IMR-90 (cell line): Measurements from ENCODE around the gene ZBTB48. TPM values are rescaled to one million over a fixed set of nuclear protein-coding genes. Genes with fewer than 3 reads are reported as not detected.

ENCODE experiments used
- ATAC-seq: fragments of 200-7000 bp; cut with Tn5 transposase; 2 replicates; pipeline ENCODE4 v1.9.1; 2020; ENCODE audit warnings: low read depth, mild to moderate bottlenecking, moderate library complexity
- BruUV-seq: library from RNA; stranded (reverse); fragments of 400-500 nt; replicated peaks from 2 replicates; lab custom pipeline; 2021; lab: Mats Ljungman, UMichigan
- CTCF ChIA-PET: fragments of 300-600 bp; formaldehyde crosslinking; extraction: SDS; loops from one replicate; lab custom pipeline; 2021; ENCODE audit warnings: antibody characterized with exemption; lab: Yijun Ruan, JAX
- POLR2A ChIA-PET: fragments of 300-600 bp; sonication (Branson Sonifier 250); formaldehyde crosslinking; loops from one replicate; lab custom pipeline; 2022; ENCODE audit warnings: antibody characterized with exemption; ENCODE audit not compliant: unreplicated experiment; lab: Charles Lee
- DNase-seq: peaks from one replicate; pipeline ENCODE4 v3.0.0; 2013
- H2AFZ ChIP-seq: replicated peaks from 2 replicates; pipeline ENCODE3; 2013; ENCODE audit warnings: low read length, mild to moderate bottlenecking; ENCODE audit not compliant: poor library complexity
- H2AK5ac ChIP-seq: 2 replicates; pipeline ENCODE4 v1.6.1; 2013; ENCODE audit warnings: low read depth, low read length, inconsistent platforms
- H2AK9ac ChIP-seq: replicated peaks from 2 replicates; pipeline ENCODE3; 2013; ENCODE audit warnings: mild to moderate bottlenecking, low read depth, low read length, moderate library complexity; ENCODE audit not compliant: poor library complexity
- H2BK120ac ChIP-seq: 2 replicates; pipeline ENCODE4 v1.6.1; 2013; ENCODE audit warnings: low read depth, low read length, inconsistent platforms
- H2BK15ac ChIP-seq: 3 replicates; pipeline ENCODE4 v1.6.1; 2013; ENCODE audit warnings: low read depth, low read length, inconsistent platforms
- H2BK20ac ChIP-seq: 2 replicates; pipeline ENCODE4 v1.6.1; 2013; ENCODE audit warnings: low read depth, mild to moderate bottlenecking, inconsistent platforms, low read length, moderate library complexity
- H2BK5ac ChIP-seq: 2 replicates; pipeline ENCODE4 v1.6.1; 2013; ENCODE audit warnings: mild to moderate bottlenecking, low read depth, low read length, inconsistent platforms; ENCODE audit not compliant: poor library complexity, severe bottlenecking
- H3K14ac ChIP-seq: replicated peaks from 2 replicates; pipeline ENCODE4 v1.6.1; 2013; ENCODE audit warnings: low read depth, low read length, inconsistent platforms
- H3K18ac ChIP-seq: 2 replicates; pipeline ENCODE4 v1.6.1; 2013; ENCODE audit warnings: low read depth, low read length, control low read depth
- H3K23ac ChIP-seq: 2 replicates; pipeline ENCODE4 v1.6.1; 2013; ENCODE audit warnings: low read depth, low read length, inconsistent platforms
- H3K27ac ChIP-seq: 2 replicates; pipeline ENCODE4 v1.5.1; 2013; ENCODE audit warnings: mild to moderate bottlenecking, control low read depth, low read length; ENCODE audit not compliant: insufficient read depth
- H3K27me3 ChIP-seq: 2 replicates; pipeline ENCODE4 v1.6.1; 2013; ENCODE audit warnings: low read length; ENCODE audit not compliant: control insufficient read depth, insufficient read depth
- H3K36me3 ChIP-seq: 2 replicates; pipeline ENCODE4 v1.6.1; 2013; ENCODE audit warnings: low read length, mixed read lengths; ENCODE audit not compliant: control insufficient read depth, insufficient read depth
- H3K4ac ChIP-seq: 2 replicates; pipeline ENCODE4 v1.6.1; 2013; ENCODE audit warnings: low read depth, low read length, inconsistent platforms
- H3K4me1 ChIP-seq: 2 replicates; pipeline ENCODE4 v1.6.1; 2013; ENCODE audit warnings: low read length, mixed read lengths; ENCODE audit not compliant: control insufficient read depth, insufficient read depth
- H3K4me2 ChIP-seq: 2 replicates; pipeline ENCODE4 v1.6.1; 2013; ENCODE audit warnings: low read depth, mild to moderate bottlenecking, control low read depth, low read length, moderate library complexity
- H3K4me3 ChIP-seq: 2 replicates; pipeline ENCODE4 v1.5.1; 2013; ENCODE audit warnings: low read depth, mild to moderate bottlenecking, control low read depth, low read length, moderate library complexity; ENCODE audit not compliant: insufficient read depth
- H3K56ac ChIP-seq: 2 replicates; pipeline ENCODE4 v1.6.1; 2013; ENCODE audit warnings: low read length, inconsistent platforms; ENCODE audit not compliant: insufficient read depth; ENCODE audit errors: extremely low read depth
- H3K79me1 ChIP-seq, 2 experiments: 2 replicates each; pipeline ENCODE4 v1.6.1; 2013; ENCODE audit warnings: low read length in 2 of 2, inconsistent platforms in 1 of 2, low read depth in 1 of 2
- H3K9ac ChIP-seq: 2 replicates; pipeline ENCODE4 v1.6.1; 2013; ENCODE audit warnings: low read depth, low read length, control low read depth
- H3K9me1 ChIP-seq: 2 replicates; pipeline ENCODE4 v1.6.1; 2013; ENCODE audit warnings: low read length, inconsistent platforms; ENCODE audit not compliant: insufficient read depth
- H3K9me3 ChIP-seq: 2 replicates; pipeline ENCODE4 v1.6.1; 2013; ENCODE audit warnings: low read length; ENCODE audit not compliant: control insufficient read depth, insufficient read depth
- H4K20me1 ChIP-seq: 2 replicates; pipeline ENCODE4 v1.6.1; 2013; ENCODE audit warnings: low read length, inconsistent platforms; ENCODE audit not compliant: insufficient read depth
- H4K5ac ChIP-seq: 2 replicates; pipeline ENCODE4 v1.6.1; 2013; ENCODE audit warnings: mild to moderate bottlenecking, low read depth, low read length, control low read depth
- H4K8ac ChIP-seq, 2 experiments: 2 replicates each; pipeline ENCODE4 v1.6.1; 2013; ENCODE audit warnings: low read depth in 2 of 2, low read length in 2 of 2, control low read depth in 1 of 2, inconsistent platforms in 1 of 2
- H4K91ac ChIP-seq: 2 replicates; pipeline ENCODE4 v1.6.1; 2013; ENCODE audit warnings: low read depth, low read length, inconsistent platforms; ENCODE audit not compliant: insufficient read depth
- FOS ChIP-seq: fragments of 150-350 bp; IDR thresholded peaks from 2 replicates; pipeline ENCODE4 v1.6.1; 2016; ENCODE audit warnings: low read depth, low read length
- MAZ ChIP-seq: IDR thresholded peaks from 2 replicates; pipeline ENCODE4 v1.6.1; 2012; ENCODE audit warnings: low read depth, mild to moderate bottlenecking, low read length, improper control_type of control experiment, moderate library complexity, borderline replicate concordance
- POLR2A ChIP-seq: IDR thresholded peaks from 2 replicates; pipeline ENCODE4 v1.6.1; 2012; ENCODE audit warnings: mild to moderate bottlenecking, low read depth, low read length
- RCOR1 ChIP-seq: IDR thresholded peaks from 2 replicates; pipeline ENCODE4 v1.6.1; 2012; ENCODE audit warnings: mild to moderate bottlenecking, low read length, improper control_type of control experiment; ENCODE audit not compliant: insufficient replicate concordance
- WGBS, 2 experiments: methylation state at CpG; one replicate each; pipeline versions ENCODE4 v1.1.5 to v1.1.7; 2013; ENCODE audit warnings: missing lambda C conversion rate in 2 of 2; ENCODE audit not compliant: insufficient read length in 1 of 2; ENCODE audit errors: extremely low coverage in 2 of 2; 5-methylcytosine and 5-hydroxymethylcytosine counted together
- dilution Hi-C: fragments of 300-500 bp; cut with HindIII; formaldehyde crosslinking; loops from one replicate; pipeline ENCODE4 v1.14.3; 2018; ENCODE audit warnings: low sequenced_read_pairs; ENCODE audit not compliant: unreplicated experiment
- in situ Hi-C: fragments of 300-500 bp; cut with MboI; formaldehyde crosslinking; loops from 3 replicates; pipeline ENCODE4 v1.14.3; 2019; ENCODE audit warnings: low sequenced_read_pairs, inconsistent platforms, mixed read lengths
- intact Hi-C: fragments of 100-400 bp; cut with micrococcal nuclease; formaldehyde crosslinking; loops from 2 replicates; pipeline ENCODE4 v1.10.0; 2022
- polyA plus RNA-seq, 3 experiments: library from polyadenylated mRNA; depleted of rRNA; stranded (reverse); fragments of >200 nt; gene quantifications; 2 replicates each; pipeline ENCODE4 v1.2.3, GENCODE V29; 2012; ENCODE audit warnings: low replicate concordance in 1 of 3
- total RNA-seq: library from RNA; depleted of rRNA; stranded (reverse); fragments of >200 nt; gene quantifications from 2 replicates; pipeline ENCODE4 v1.2.3, GENCODE V29; 2012

The ZBTB48 gene
- total and polyA plus RNA-seq, 2 of the 4 experiments (the other 2 are of a cell fraction), result 9.3 to 17.5 TPM

GRCh38 chr1:6602669-6603237 is 23.0 kb downstream of the ZBTB48 start, which contains the start of gene KLHL21:
Gene KLHL21, minus strand, starts transcription at chr1:6602869. Its CDS starts 52 bp downstream, at chr1:6602817.
- Histone ChIP-seq H4K20me1 (peaks cover 42% of the 10 kb centered on the region), H2AK5ac (peak within 1 kb of the TSS; percentile 91), H3K18ac (peak within 1 kb of the TSS; percentile 81), H2AK9ac (peak within 1 kb of the TSS; percentile 100), H2BK5ac (peak within 1 kb of the TSS; percentile 96), H2BK20ac (peak within 1 kb of the TSS; percentile 80), H3K79me1 (peaks cover 2 to 44% of the 10 kb centered on the region in 2 experiments; a peak in 3 of 4 replicates), H3K4me3 (peak within 1 kb of the TSS; percentile 88), H3K56ac (peak within 1 kb of the TSS; percentile 94), H3K14ac (peak within 1 kb of the TSS; percentile 96), H2AFZ (peak within 1 kb of the TSS; percentile 96), H3K4me1 (peaks cover 14% of the 10 kb centered on the region), H4K5ac (peak within 1 kb of the TSS; percentile 96), H3K36me3 (peaks cover 9% of the 10 kb centered on the region; the same call in 1 of the 2 replicates), H3K27ac (peak within 1 kb of the TSS; percentile 95), H3K9me3 (no peaks in the 10 kb centered on the region), H2BK15ac (peak within 1 kb of the TSS; percentile 89), H3K27me3 (no peaks in the 10 kb centered on the region), H3K23ac (peak within 1 kb of the TSS; percentile 98), H4K91ac (peak within 1 kb of the TSS; percentile 96), H3K9me1 (peaks cover 13% of the 10 kb centered on the region), H4K8ac (peak within 1 kb of the TSS; percentile 98), H2BK120ac (peak within 1 kb of the TSS; percentile 95), H3K9ac (peak within 1 kb of the TSS; percentile 81), H3K4me2 (peak within 1 kb of the TSS; percentile 75), H3K4ac (peak within 1 kb of the TSS; percentile 85)
- no TSS peak for BruUV-seq
- DNase-seq (peak; percentile 86), ATAC-seq (peak; percentile 72)
- in situ Hi-C loops, result no loop called here
- TF ChIP-seq RCOR1 (no peak), MAZ (peak; percentile 96), POLR2A (peak; percentile 97), FOS (peak; percentile 66)
- dilution Hi-C loops, result no loop called here
- WGBS, 2 experiments, result 0% methylated on average over 49 of the region's 84 CpGs; no CpG with 5 or more reads in 1 of the 2 experiments
- CTCF ChIA-PET, result interaction anchor here (0.7 kb wide), 1 partner anchor 21 kb away, joined by 5 read pairs; no protein-coding TSS in a partner anchor
- POLR2A ChIA-PET, result no interaction called here
- intact Hi-C loops, result no loop called here
